ENCODE measurements around the gene DNAH10.

The DNAH10 gene

DNA sequence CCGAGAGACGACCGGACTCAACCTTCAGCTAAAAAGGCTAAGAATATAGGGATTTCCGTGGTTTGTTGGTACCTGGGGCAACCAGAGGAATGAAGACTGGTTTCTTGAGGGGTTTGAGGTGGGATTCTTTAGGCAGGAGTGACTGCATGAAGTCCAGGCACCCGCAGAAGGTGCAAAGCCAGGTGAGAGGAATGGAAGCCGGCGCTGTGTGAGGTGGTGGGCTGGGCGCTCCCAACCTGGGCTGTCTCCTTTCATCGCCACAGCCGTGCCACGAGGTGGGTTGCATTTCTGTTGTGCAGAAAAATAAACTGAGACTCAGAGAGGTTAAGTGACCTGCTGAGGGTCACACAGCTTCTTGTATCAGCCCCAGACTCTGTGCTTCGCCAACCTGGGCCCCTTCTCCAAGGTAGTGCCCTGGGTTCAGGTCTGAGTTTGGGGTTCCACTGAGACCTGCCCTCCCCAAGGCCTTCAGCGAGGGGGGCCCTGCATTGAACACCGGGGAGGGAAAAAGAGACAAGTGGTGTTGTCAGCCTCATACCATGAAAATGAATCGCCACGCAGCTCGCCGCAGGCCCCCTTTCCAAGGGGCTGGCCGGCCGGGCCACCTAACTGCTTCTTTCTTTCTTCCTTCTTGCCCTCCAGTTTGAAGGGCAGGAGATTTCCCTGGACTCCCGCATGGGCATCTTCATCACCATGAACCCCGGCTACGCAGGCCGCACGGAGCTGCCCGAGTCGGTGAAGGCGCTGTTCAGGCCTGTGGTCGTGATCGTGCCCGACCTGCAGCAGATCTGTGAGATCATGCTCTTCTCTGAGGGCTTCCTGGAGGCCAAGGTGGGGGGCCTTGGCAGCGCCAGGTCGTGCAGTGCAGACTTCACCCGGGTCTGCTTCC, 88.4 kb downstream of the DNAH10 start:
- H3K4me3 ChIP-seq (ENCODE audit: low read depth, low read length), result no peak overlapping the region
- no peak for TF ChIP-seq POLR2A (IDR thresholded peaks at IDR 0.05; ENCODE audit: extremely low read depth, insufficient read length)
- TF ChIP-seq MYC (IDR thresholded peaks at IDR 0.05; ENCODE audit: low read depth, low read length), result no peak
- TF ChIP-seq, protein P1, sequence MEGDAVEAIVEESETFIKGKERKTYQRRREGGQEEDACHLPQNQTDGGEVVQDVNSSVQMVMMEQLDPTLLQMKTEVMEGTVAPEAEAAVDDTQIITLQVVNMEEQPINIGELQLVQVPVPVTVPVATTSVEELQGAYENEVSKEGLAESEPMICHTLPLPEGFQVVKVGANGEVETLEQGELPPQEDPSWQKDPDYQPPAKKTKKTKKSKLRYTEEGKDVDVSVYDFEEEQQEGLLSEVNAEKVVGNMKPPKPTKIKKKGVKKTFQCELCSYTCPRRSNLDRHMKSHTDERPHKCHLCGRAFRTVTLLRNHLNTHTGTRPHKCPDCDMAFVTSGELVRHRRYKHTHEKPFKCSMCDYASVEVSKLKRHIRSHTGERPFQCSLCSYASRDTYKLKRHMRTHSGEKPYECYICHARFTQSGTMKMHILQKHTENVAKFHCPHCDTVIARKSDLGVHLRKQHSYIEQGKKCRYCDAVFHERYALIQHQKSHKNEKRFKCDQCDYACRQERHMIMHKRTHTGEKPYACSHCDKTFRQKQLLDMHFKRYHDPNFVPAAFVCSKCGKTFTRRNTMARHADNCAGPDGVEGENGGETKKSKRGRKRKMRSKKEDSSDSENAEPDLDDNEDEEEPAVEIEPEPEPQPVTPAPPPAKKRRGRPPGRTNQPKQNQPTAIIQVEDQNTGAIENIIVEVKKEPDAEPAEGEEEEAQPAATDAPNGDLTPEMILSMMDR (IDR thresholded peaks at IDR 0.05; ENCODE audit: low read depth, low read length), result no peak
- TF ChIP-seq, protein P2, sequence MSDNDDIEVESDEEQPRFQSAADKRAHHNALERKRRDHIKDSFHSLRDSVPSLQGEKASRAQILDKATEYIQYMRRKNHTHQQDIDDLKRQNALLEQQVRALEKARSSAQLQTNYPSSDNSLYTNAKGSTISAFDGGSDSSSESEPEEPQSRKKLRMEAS (IDR thresholded peaks at IDR 0.05; ENCODE audit: low read depth, low read length), result no peak
- no peak for DNase-seq (ENCODE audit: low read depth)

DNA sequence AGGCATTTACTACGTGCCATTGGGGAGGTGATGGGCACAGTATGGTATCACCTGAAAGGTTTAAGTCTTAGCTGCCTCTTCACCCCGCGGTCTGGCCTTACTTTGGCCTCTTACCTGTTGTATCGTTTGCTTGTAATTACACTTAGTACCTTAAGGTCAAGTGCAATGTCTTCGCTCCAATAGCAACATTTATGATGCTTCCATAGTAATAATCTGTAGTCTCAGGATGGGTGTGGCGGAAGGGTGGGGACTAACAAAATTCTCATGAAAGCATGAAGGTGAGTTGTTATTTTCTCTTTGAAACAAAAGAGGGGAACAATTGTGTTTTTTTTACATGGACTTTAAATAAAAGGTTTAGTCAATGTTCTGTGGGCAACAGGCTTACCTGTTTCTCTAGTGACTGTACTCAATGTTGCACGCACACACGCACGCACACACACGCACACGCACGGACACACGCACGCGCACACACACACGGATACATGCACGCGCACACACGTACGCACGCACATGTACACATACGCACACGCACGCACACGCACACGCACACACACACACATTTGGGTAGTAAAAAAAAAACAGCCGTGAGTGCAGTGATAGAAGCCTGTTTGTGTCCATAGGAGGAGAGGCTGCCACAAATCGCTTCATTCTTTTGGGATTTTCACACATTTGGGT, 91.4 kb downstream of the DNAH10 start:
- DNase-seq (ENCODE audit: low read depth), result no peak
- TF ChIP-seq POLR2A (IDR thresholded peaks at IDR 0.05; ENCODE audit: extremely low read depth, insufficient read length), result no peak
- TF ChIP-seq MYC (IDR thresholded peaks at IDR 0.05; ENCODE audit: low read depth, low read length), result no peak
- TF ChIP-seq, protein P2 (IDR thresholded peaks at IDR 0.05; ENCODE audit: low read depth, low read length), result no peak
- TF ChIP-seq, protein P1 (IDR thresholded peaks at IDR 0.05; ENCODE audit: low read depth, low read length), result no peak
- no peak overlapping the region for H3K4me3 ChIP-seq (ENCODE audit: low read depth, low read length)

DNA sequence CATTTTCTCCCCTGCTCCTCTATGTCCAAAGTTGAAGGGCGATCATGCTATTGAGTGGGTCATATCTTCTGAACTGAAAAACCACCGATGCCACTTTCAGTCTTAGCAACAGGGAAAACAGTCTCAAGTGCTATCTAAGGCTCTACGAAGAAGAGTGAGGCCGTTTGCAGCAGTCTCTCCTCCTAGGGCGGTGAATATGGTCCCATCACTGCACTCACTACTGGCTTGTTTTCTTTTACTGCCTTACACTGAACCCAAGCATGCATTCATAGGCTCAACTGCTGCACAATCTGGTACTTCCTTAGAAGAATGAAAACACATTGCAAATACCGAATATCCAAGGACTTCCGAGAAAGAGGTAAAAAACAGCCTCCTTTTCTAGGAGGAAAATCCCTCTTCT, 92.1 kb downstream of the DNAH10 start:
- no peak for DNase-seq (ENCODE audit: low read depth)
- TF ChIP-seq, protein P2 (IDR thresholded peaks at IDR 0.05; ENCODE audit: low read depth, low read length), result no peak
- TF ChIP-seq MYC (IDR thresholded peaks at IDR 0.05; ENCODE audit: low read depth, low read length), result no peak
- TF ChIP-seq POLR2A (IDR thresholded peaks at IDR 0.05; ENCODE audit: extremely low read depth, insufficient read length), result no peak
- TF ChIP-seq, protein P1 (IDR thresholded peaks at IDR 0.05; ENCODE audit: low read depth, low read length), result no peak
- no peak overlapping the region for H3K4me3 ChIP-seq (ENCODE audit: low read depth, low read length)

DNA sequence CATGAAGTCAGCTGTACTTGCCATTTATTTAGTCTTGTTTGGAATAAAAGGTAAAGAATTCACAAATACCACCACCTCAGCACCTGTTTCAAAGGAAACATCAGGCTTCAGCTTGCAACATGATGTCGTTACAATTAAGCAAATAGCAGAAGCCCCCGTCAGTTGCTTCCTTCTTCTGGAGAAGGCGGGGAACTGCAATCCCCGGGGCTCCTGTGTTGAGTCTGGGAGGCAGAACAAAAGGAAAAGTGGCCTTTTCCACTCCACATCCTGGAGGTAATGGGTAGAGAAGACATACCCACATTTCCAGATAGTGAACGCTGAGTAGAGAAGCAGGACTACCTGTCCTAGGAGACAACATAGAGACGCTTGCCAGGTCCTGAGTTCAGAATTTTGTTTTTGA, 92.8 kb downstream of the DNAH10 start:
- TF ChIP-seq, protein P1 (IDR thresholded peaks at IDR 0.05; ENCODE audit: low read depth, low read length), result no peak
- TF ChIP-seq, protein P2 (IDR thresholded peaks at IDR 0.05; ENCODE audit: low read depth, low read length), result no peak
- TF ChIP-seq MYC (IDR thresholded peaks at IDR 0.05; ENCODE audit: low read depth, low read length) (no peak), POLR2A (IDR thresholded peaks at IDR 0.05; ENCODE audit: extremely low read depth, insufficient read length) (no peak)
- DNase-seq (ENCODE audit: low read depth), result peak; percentile 28

DNA sequence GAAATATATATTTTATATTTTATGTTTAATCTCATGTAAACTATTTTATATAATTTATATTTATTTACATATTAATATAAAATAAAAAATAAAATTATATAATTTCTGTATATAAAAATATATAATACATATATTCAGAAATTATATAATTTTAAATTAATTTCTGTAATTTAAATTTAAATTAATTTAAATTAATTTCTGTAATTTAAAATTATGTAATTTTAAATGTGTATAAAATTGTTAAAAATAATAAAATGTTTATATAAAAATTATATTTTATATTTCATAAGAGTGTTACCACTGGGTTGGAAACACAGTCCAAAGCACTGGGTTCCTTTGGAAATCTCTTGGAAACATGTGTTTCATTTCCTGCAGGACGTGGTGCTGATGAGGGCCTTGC, 94.6 kb downstream of the DNAH10 start:
- H3K4me3 ChIP-seq (ENCODE audit: low read depth, low read length), result no peak overlapping the region
- no peak for DNase-seq (ENCODE audit: low read depth)
- TF ChIP-seq, protein P1 (IDR thresholded peaks at IDR 0.05; ENCODE audit: low read depth, low read length), result no peak
- TF ChIP-seq POLR2A (IDR thresholded peaks at IDR 0.05; ENCODE audit: extremely low read depth, insufficient read length) (no peak), MYC (IDR thresholded peaks at IDR 0.05; ENCODE audit: low read depth, low read length) (no peak)
- TF ChIP-seq, protein P2 (IDR thresholded peaks at IDR 0.05; ENCODE audit: low read depth, low read length), result no peak

More for the DNA sequence above, 92.8 kb downstream of the DNAH10 start:
- no peak overlapping the region for H3K4me3 ChIP-seq (ENCODE audit: low read depth, low read length)

All from NB4 (cell line).